ENCODE measurements around the gene MYO7B.

Gene MYO7B

GRCh38 chr2:127535422-127535901, at the start of gene MYO7B:
TSS of gene MYO7B (plus strand) at chr2:127535683. CDS start at chr2:127559723, 24,040 bp downstream.
- no peak for DNase-seq

GRCh38 chr2:127485694-127486071, 49.8 kb upstream of the MYO7B start:
- no peak for DNase-seq

GRCh38 chr2:127486247-127487058, 49.0 kb upstream of the MYO7B start:
- DNase-seq = no peak

- no peak for DNase-seq
Measured at GRCh38 chr2:127490283-127490682, 45.2 kb upstream of the MYO7B start.

- DNase-seq = no peak
Measured at GRCh38 chr2:127498386-127498785, 37.1 kb upstream of the MYO7B start.

DNA sequence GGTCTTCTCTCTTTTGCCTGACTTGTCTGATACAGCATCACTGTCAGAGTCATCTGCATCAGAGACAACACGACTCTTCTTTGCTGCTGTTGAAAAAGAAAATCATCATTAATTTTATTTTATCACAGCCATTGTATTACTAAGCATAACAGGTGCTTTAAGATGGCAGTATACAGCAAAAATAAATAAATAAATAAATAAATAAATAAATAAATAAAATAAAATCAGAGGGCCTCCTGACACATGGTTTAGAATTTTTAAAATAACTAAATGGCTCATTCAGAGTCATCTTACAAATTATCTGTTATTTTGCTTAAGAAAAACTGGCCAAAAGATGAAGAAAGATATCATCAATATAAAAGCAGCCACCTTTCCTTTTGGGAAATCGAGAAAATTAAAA, 32.0 kb upstream of the MYO7B start:
- no peak for DNase-seq

DNA sequence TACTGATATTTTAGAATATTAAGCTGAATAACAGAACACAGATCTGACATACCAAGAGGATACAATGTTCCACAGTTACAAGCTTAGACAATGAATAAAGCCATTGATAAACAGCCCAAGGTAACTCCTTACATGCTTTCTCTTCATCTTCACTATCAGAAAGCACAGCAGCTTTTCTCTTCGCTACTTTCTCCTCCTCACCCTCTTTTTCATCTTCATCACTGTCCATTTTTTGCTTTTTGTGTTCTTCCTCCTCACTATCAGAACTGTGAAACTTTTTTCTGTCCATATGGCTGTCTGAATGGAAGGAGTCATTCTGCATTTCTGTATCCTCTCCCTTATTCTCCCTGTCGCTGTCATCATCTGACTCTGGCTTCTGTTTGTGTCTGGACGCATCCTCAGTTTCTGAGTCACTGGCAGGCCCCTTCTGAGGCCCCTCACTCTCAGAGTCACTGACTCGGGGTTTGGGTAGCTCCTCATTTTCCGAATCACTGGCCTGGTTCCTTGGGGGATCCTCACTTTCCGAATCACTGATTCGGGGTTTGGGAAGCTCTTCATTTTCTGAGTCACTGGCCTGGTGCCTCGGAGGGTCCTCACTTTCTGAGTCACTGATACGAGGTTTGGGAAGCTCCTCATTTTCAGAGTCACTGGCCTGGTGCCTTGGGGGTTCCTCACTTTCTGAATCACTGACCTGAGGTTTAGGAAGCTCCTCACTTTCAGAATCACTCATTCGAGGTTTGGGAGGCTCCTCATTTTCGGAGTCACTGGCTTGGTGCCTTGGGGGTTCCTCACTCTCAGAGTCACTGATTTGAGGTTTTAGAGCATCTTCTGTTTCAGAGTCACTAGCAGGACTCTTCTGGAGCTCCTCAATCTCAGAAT, 30.7 kb upstream of the MYO7B start:
- no peak for DNase-seq

- no peak for DNase-seq
Measured at GRCh38 chr2:127506510-127506909, 29.0 kb upstream of the MYO7B start.

DNA sequence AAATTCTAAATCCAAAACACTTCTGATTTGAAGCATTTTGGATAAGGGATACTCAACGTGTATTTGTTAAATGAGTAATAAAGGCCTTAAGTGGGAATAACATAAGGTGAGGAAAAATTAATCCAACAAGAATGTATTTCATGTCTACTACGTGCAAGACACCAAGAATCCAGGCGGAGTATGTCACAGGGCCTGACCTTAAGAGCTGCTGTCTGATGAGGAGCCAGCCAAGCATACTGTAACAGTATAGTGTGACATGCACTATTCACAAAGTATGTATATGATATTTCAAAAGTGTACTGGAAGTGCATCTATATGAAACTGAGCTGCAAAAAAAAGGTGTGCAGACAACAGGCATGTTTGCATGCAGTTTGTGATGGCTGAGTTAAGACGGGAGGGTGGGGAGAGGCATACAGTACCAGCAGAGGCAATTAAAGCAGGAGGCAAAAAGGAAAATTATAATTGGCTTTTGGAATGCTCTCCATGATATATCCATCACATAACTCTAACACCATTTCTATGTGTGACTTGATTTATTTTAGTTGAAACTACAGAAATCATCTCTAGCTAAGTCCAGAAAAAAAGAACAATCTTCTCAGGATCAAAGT, 27.4 kb upstream of the MYO7B start:
- no peak for DNase-seq

DNA sequence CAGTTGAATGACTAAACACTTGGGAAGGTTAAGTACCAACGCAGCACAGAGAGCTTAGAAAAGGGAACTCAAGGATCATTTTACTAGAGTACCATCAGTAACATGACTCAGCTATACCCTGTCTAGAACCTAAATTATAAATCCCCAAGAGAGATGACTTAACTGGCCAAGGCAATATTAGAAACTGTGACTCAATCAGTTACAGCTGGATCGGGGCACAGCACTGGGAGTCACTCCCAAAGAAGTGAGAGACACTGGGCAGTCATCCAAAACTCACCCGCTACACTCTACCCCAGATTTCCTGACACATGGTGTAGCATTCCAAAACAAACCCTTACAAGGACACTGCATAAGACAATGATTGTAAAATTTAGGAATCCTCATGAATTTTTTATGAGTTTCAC, 26.9 kb upstream of the MYO7B start:
- DNase-seq = no peak

GRCh38 chr2:127510073-127510472, 25.4 kb upstream of the MYO7B start:
- DNase-seq = no peak

GRCh38 chr2:127511090-127511695, 24.3 kb upstream of the MYO7B start:
- no peak for DNase-seq

- DNase-seq = no peak
Measured at GRCh38 chr2:127511917-127512316, 23.6 kb upstream of the MYO7B start.

DNA sequence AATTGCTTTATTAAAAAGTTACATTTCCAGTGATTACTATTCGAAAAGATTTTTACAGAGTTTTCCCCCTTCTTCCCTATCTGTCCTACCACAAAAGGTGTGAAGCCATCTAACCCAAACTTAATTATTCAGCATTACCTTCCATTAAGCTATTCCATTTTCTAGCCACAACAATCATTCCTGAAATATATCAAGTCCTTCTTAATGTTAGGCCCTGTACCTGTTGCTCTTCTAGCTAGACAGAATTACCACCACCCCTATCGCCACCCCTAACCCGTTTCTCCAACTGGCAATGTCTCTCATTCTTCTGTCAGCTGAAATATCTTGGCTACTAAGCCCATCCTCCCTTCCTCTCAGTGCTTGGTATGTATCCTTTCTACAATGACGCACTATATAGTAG, 23.1 kb upstream of the MYO7B start:
- DNase-seq = no peak

DNA sequence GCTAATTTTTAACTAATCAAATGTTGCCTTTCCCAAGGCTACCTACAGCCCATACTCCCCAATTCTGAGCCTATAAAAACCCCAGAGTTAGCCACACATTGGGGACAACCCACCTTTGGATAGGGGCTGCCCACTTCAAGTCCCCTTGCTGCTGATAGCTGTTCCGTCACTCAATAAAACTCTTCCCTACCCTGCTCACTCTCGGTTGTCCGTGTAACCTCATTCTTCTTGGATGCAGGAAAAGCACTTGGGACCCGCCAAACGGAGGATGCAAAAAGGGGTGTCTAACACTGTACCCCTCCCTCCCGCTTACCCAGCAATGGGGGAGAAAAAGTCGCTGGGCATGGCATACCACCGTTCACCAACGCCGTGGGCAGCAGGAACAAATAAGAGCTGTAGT, 21.4 kb upstream of the MYO7B start:
- no peak for DNase-seq

DNA sequence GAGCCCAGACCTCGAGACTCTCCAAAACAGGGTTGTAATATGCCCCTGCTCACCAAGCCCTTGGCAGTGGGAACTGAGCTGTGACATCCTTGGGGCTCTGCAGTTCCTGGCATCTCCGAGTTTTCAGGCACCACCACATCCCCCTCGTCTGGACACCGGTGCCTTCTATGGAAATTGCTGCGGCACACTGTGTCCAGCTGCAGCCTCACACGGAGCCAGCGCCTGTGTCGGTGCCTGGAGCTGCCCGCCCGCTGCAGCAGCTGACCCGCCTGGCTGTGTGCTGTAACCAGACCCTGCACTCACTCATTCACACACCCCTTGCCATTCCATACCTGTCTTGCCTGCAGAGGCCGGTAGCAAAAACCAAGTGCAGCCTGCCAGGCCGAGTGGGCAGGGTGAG, 21.0 kb upstream of the MYO7B start:
- no peak for DNase-seq

- no peak for DNase-seq
Measured at GRCh38 chr2:127515383-127515915, 20.0 kb upstream of the MYO7B start.

DNA sequence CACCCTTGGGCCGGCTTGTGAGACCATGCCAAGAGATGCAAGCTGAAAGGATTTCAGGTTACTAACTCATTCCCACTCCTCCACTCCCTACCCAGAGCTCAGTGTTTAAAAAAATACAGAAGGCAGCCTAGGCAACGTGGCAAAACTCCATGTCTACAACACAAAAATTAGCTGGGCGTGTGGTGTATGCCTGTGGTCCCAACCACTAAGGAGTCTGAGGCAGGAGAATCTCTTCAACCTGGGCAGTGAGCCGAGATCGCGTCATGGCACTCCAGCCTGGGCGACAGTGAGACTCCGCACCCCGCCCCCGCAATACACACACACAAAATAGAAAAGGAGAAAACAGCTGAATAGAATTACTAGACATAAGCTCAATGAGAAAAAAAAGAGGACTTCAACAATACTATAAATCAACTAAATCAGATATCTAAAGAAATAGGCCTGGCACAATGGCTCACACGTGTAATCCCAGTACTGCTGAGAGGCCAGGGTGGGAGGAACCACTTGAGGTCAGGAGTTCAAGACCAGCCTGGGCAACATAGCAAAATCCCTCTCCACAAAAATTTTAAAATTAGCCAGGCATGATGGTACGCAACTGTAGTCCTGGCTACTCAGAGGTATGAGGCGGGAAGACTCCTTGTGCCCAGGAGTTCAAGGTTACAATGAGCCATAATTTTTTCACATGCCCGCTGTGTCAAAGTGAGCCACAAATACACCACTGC, 19.3 kb upstream of the MYO7B start:
- no peak for DNase-seq

- DNase-seq = no peak
Measured at GRCh38 chr2:127517465-127517864, 18.0 kb upstream of the MYO7B start.

- DNase-seq = no peak
Measured at GRCh38 chr2:127520424-127520823, 15.1 kb upstream of the MYO7B start.

DNA sequence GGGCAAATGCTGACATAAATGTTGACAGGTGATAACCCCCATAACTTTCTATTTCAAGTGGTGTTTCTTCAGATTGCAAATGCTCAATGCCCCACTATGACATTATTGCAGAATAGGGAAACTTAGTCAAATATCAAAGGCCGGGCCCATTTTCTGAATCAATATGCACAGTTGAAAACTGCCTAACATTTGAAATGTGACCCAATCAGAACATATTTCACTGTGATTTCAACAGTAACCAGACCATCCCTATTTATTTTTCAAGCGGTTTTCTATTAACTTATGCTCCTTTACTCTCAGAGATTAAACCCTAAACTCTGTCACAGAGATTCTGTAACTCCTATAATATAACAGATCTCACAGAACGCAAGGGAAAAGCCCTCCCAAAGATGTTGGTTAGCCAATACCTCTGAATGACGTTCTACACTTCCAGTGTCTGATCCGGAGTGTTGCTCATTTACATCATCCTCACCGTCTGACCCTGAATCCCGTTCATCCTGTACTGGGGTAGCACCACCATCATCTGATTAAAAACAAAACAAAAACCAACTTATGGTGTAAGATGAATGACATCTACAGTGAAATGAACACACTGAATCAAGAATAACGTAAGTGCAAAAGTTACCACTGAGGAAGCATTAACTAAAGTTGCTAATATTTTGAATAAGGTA, 12.1 kb upstream of the MYO7B start:
- DNase-seq = no peak

Data from NCI-H748 treated with DMSO at 0.1 percent for 48 hours (cell line).